GM18517 (cell line): ENCODE measurements around the gene INO80B.
"Not testable (repeated sequence)": the region's sequence is repeated elsewhere in the genome, so short reads cannot be mapped to it uniquely, and the experiment has no call there.

Experiments
- ATAC-seq: cut with Tn5 transposase; IDR thresholded peaks from one replicate; pipeline ENCODE4 v1.9.1; 2021; ENCODE audit warnings: mild to moderate bottlenecking, moderate library complexity; ENCODE audit not compliant: unreplicated experiment

The INO80B gene

DNA sequence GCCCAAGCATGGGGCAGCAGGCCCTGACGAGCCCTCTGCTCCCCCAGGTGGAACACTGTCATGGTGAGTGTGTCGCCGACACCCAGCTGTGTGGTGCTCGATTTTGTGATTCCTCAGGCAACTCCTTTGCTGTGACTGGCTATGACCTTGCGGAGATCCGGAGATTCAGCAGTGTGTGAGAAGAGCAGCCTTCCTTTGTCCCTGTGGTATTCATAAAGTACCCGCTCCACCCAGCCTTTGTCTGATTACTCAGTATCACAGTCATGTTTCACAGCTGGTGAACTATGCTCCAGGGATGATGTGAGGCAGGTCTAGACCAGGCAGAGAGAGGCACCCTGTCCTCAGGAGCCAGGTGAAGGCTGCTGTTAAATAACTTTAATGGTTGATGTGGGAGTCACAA is 29.4 kb upstream of the INO80B start:
- no peak for ATAC-seq

DNA sequence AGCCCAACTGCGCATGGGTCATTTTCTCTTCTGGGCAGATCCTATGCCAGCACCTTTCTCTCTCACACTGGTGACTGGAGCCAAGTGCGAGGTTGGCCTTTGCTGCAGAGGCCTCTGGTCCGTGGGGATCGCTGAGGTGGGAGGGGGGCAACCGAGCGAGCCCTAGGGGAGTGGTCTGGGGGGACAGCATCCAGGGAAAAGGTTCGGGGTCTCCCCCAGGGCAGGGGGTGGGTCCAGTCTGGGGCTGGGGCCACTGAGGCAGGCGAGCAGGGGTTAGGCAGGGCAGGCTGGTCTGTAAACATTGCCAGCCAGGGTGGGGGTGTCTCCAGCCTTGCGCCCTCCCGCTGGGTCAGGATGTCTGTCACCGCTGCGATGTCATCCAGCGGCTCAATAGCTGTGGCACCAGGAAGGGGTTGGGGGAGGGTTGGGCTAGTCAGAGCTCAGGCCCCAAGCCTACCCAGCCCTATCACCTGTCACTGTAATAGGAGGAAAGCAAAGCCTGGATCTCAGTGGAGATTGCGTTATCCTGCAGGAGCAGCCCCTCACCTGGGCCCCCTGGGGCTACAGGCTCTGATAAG is 28.6 kb upstream of the INO80B start:
- ATAC-seq: no peak

DNA sequence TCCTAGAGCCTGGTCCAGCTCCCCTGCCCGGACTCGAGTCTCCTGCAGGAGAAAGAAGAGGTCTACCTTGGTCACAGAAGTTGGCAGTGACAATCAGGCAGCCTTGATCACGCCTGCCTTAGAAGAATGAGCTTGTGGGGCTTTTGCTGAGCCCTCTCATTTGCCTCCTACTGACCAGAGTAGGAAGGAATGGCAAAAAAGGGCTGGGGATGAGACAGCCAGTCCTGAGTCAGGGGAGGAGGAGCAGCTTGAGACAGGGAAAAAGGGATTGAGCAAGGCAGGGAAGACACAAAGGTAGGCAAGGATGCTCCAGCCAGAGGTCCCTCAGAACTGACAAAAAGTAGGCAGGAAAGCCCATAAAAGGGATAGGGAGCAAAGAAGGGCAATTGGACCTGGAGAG is 27.3 kb upstream of the INO80B start:
- ATAC-seq: no peak

DNA sequence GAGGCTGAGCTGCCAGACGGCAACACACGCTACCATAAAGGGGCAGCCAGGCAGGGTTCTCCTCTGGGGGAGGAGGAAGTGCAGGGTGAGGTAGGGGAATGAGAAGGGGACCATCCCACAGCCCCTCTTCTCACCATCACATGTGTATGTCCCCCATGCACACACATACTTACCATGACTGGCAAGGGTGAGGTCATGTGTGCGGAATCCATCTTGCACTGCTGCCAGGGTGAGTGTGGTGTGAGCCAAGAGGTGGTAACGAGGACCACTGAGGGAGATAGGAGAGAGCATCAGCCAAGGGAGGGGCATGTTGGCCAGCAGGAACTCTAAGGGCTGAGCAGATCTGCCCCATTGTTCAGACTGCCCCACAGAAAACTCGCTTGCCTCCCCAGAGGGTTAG is 26.2 kb upstream of the INO80B start:
- no peak for ATAC-seq

DNA sequence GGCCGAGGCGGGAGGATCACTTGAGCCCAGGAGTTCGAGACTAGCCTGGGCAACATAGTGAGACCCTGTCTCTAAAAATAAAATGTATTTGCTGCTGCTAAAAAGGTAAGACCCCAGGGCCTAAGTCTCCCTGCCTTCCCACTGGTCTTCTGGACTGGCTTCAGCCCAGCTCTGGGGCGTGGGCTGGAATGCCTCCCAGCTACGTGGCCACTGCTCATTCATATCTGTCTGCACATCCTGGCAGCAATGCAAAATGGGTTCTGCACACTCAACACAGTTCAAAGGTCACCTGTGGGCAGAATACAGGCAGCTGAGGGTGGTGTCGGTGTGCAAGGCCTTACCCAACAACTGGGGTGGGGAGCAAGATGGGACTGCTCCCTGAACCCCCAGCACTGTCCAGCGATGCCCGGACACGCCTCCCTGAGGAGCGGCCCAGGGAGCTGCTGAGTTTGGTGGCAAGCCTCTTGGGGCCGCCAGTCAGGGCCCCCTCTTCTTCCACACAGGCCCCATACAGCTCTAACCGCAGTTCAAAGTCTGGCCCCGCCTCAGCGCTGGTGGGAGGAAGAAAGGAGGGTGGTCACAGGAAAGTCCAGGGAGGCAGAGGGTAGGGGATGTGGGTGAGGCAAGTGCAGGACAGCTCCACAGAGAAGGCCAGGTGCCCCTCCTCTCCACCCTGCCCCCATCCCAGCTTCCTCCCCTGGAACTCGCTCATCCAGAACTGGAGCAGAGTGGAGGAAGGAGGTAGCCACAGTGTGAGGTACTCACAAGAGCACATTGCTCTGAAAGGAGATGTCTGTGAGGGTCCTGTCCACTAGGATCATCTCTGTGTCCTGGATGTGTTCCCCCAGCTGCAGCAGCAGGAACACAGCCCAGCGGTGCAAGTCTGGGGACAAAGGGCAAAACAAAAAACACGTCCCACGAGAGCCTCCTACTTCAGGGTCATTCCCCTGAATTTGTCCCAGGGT is 25.1 kb upstream of the INO80B start:
- no peak for ATAC-seq

DNA sequence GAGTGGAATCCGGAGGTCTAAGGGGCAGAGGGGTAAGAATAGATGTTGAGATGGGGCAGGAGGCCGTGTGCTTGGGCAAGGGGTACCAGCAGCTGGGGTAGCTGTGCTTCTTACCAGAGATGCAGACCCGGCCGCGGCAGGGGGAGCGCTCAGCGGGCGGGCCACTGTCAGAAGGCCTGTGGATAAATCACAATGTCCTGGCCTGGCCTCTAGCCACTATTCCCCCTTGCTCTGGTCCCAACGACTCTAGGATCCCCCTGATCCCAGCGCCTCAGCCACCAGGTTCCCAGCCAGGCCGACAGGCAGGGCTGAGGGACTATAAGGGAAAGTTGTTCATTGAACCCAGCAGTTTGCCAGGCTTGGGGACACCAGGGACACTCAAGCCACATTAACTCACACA is 24.4 kb upstream of the INO80B start:
- no peak for ATAC-seq

DNA sequence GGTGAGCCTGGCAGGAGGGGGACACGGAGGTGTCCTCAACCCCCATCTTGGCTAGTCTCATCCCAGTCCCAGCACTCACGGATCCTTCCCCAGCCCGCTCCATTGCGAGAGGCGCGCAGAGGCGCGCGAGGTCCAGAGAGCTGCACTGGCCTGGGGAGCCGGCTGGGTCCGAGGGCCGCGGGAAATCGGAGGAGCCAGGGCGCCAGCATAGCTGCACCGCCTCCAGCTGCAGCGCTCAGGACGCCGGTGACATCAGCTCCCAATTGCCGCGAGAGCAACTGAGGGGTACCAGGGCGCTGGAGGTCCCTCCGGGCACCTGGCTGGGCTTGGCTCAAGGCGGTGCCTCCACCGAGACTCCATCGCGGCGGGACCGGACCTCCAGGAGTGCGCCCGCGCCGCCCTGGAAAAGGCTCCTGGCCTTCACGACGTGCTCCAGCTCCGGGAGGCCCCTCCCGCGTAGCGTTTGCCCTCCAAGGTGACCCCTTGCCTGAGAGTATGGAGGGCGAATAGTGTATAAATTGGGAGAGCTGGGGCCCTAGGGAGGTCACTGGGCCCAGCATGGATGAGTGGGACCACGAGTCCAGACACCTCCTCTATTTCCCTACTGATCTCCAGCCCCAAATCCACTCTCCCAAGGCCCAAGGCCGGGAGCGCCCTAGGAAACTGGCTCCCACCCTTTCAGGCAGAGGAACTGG is 18.6 kb upstream of the INO80B start:
- no peak for ATAC-seq

DNA sequence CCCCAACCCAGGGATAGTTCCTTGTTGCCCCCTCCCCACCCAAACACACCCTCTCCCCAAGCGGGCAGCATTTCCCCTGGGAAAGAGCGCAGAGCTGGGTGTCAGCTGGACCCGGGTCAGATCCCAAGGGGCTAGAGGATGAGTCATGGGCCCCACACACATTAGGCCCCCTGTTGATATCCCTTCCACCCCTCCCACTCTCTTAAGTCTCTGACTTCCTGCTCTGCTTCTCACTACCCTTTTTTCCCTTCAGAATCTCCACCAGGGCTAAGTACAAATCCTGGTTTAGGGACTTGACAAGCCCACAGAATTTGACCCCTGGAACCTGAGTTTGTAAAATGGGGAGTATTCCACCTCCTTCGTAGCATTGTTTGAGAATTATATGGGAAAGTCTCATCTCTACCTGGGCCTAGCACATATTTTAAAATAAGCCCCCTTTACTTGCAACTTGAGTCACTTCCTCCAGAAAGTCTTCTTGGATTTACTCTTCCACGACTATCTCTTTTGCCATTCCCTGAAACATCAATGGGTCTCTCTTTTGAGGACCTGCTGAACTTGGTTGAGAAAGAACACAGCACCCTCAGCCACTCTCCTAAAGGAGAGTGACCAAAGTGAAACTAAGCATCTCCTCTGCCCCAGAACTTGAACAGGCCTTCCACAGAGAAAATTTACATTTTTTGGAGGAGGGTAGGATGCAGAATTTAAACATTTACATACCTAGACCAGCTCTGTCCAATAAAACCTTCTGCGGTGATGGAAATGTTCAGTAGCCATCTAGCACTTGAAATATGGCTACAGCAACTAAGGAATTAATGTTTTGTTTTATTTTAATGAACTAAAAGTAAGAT is 17.8 kb upstream of the INO80B start:
- no peak for ATAC-seq

DNA sequence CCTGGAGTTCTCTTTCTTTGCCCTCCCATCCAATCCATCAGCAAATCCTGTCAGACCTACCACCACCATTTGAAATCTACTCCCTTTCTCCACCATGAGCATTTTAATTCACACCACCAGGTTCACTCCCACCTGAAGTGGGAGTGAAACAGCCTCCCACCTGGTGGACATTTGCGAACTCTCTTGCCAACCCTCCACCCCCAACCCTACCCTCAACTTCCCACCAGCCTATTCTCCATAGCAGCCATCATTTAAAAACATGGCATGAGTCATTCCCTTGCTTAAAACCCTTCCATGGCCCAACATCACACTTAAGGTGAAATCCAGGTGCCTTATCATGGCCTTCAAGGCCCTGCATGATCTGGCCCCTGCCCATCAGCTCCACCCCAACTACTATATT is 16.6 kb upstream of the INO80B start:
- no peak for ATAC-seq

DNA sequence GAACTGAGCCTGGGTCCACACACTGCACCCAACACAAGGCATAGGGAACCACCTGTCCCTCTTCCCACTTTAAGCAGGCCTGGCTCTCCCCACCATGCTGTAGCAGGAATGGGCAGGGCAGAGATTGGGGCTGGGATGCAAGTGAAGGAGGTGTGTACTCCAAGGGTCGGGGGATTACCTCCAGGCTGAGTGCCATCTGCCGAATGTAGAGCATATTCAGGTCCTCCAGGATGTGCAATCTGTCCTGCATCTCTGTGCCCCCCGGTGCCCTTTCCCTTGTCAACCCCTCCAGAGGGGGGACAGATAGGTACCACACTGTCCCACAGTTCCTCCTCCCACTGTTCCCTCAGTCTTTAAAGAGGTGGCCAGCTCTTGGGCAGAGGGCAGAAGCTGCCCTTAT is 15.5 kb upstream of the INO80B start:
- no peak for ATAC-seq

DNA sequence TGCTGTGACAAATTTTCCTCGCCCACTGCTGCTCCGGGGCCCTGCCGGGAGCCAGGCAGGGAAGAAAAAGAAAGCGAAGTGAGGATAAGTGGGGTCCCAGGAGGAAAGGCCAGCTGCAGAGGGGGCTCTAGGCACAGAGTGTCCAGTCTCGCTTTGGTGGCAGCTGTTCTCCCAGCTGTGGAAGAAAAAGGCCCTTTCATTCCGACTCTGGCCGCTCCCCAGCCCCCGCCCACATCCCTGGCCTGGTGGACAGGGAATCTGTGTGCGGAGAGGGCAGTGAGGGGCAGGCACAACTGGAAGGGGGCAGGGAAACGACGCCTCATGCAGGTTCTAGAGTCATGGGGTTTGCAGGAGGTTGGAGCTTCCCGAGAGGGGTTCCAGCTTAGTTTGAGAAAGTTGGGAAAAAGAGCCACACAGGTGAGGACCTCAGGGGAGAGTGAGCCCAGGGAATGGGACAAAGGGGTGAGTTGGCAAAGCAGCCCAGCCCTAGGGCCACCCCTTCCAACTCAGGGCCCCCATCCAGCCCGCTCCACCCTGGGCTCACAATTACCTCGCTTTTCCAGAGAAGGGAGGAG is 15.0 kb upstream of the INO80B start:
- ATAC-seq: no peak

DNA sequence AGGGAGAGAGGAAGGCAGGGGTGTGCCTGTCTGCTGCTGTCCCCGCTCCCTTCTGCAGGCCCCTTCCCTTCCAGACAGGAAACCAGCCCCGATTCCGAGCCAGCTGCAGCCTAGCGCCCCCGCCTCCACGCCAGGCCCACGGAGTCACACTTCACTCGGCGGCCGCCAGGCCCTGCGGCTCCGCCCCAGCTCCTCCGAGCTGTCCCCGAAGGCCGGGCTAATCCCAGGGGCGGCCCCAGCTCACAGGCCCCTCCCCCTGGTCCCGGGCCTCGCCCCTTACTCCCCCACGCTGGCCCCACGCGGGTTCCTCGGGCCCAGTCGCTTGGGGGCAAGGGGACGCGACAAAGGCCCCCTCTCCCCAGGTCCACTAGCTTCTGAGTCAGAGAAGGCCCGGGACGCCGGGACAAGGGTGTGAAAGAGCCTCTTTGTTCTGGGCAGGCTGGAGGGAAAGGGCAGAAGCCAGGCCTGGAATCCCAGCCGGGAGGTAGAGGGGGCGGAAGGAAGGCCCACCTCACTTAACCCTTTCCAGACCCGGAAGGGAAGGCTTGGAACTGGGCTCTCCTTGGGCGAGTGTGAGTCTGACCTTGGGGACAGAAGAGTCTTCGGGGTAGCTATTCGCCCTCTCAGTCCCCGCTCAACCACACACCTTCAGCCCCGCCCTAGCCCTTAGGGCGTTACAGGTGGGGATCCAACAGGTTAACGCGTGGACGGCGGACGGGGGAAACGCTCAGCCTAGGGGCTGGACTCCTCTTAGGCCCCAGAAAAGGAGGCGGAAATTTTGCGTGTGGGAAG is 14.3 kb upstream of the INO80B start:
- peak; percentile 72 for ATAC-seq

DNA sequence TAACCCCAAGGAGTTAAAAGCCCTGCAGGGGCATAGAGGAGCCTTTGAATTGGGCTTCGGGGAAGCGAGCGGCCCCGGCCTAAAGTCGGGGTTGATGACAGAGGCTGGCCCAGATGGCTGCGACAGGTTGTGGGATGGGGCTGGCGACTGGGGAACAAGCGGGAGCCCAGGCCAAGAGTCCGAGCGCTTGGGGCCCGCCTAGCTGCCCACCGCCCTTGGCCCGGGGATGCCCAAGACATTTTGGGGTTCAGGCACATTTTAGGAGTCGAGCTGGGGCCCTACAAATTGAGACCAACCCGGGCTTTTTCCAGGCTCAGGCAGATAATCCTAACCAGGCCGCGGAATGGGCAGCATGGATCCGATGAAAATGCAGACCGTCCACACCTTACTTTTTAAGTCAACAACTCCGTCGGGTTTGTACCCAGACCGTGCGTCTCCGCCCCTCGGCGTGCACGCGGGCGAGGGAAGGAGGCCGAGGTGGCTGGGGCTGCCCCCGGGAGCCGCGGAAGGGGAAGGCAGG is 13.7 kb upstream of the INO80B start:
- no peak for ATAC-seq

DNA sequence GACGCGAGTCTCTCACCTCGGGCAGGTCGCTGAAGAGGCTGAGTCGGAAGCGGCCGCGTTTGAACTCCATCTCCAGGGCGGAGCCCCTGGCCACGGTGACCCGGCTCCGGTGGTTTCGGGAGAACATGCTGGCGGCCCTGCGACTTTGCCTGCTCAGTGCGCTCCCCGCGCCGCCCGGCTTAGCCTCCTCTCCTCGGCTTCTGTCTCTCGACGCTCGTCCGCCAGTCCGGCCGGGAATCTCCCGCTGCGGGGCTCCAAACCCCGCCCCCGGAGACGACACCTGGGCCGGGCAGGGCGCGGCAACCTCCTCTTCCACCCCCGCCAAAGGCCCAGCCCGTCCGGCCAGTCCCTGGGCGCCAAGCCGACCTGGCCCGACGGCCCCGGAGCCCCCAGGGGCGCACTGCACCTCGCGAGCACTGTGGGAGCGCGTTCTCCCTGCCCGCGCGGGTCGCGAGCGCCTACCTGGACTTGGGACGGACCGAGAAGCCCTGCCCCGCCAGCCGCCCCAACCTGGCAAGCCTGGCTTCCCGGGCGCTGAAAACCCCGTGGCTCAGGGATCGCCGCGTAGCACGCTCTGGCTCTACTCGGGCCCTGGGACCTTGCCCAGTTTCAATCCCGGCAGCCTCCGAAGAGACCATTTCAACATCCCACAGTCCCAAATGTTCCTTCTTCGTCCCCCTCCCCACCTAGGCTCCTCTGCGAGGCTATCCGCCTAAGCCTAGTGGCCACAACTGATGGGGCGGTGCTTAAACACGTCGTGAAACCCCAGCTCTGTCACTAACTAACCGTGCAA is 13.0 kb upstream of the INO80B start, which contains the start of gene RTKN:
TSS of gene RTKN (minus strand) at position 248 of the 793 bp plus-strand sequence. CDS start at position 127, 121 bp downstream.
- no peak for ATAC-seq

DNA sequence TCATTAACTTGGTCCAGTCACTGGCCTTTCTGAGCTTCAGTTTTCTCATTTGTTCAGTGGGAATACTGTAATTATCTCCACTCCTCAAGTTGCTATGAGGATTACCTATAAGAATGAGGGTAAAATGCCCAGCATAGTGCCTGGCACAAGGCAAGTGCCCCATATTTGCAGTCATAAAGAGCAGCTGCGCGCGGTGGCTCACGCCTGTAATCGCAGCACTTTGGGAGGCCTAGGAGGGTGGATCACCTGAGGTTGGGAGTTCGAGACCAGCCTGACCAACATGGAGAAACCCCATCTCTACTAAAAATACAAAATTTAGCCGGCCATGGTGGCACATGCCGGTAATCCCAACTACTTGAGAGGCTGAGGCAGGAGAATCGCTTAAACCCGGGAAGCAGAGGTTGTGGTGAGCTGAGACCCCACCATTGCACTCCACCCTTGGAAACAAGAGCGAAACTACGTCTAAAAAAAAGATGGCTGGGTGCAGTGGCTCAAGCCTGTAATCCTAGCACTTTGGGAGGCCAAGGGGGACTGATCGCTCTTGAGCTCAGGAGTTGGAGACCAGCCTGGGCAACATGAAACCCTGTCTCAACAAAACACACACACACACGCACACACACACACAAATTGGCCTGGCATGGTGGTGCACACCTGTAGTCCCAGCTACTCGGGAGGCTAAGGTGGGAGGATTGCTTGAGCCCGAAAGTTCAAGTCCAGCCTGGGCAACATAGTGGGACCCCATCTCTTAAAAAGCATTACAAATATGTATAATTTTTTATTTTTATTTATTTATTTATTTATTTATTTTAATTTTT is 12.2 kb upstream of the INO80B start:
- ATAC-seq: not testable (repeated sequence)

DNA sequence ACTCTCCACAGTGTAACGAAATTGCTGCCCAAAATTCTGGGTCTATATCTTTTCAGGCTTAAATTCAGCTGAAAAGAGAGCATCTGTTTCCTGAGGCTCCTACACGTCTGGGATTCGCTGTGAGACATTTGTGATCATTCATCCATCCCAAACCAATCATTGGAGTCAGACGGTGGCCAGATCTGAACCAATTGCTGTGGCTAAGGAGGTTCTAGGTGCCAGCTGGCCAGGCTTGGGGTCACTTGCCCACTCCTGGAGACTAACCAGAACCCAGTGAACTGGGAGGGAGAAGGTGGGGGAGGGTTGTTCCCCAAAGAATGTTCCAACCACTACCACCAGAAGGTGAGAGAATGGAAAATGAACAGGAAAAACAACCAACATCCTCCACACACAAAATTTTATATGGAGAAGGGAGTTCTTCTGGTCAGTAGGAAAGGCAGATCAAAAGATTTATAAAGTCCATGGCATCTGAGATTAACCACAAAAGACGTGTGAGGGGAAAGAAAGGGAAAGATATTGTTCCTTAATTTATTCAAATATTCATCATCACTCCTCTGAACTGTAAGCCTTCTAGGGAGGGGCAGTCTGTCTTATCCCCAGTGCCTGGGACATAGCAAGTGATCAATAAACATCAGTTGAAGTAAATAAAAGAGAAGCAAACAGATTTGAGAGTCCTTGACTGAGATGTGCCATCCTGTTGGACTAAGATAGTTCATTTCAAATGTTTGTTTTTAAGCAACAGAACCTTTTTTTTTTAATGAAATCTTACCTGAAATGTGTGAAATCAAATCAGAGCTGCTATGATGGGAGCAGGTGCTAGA is 10.2 kb upstream of the INO80B start:
- ATAC-seq: no peak
